NOMO-1 (cell line): ENCODE results near the gene ST6GALNAC2.
"Not testable (repeated sequence)": the region's sequence is repeated elsewhere in the genome, so short reads cannot be mapped to it uniquely, and the experiment has no call there.

Experiments used
- DNase-seq, 2 experiments: peaks; one replicate each; lab custom pipeline; 2025; ENCODE audit not compliant: unreplicated experiment in 2 of 2; lab: John Stamatoyannopoulos, UW

The ST6GALNAC2 gene

DNA sequence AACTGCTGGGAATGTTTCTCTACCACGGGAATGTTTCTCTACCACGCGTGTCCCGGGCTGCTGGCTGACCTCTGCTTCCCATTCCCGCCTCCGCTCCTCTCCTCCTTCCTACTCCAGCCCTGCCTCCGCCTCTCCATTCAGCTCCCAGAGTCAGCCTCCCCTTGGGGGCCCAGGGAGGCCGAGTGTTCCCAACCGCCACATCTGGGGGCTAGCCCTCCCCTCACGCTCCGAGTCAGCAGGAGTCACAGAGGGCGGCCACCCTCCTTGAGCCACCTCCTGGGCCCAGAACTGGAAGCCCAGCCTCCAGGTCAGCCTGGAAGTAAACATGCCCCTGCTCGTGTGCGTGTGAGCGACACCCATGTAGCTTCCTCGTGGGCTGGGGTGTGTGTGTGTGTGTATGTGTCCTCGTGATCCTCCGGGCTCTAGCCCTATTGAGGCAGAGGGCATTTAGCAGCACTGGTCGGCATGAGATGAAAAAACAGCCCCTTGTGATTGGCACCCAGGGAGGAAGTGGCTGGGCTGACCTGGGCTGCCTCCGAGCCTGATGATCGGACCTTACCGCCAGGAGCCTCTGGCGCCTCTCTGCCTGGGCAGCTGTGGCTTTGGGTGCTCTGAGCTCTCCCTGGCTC lies 55.5 kb downstream of the ST6GALNAC2 start:
- no peak for DNase-seq

GRCh38 chr17:76529224-76530094 lies 56.2 kb downstream of the ST6GALNAC2 start:
- no peak for DNase-seq

GRCh38 chr17:76528528-76529223 lies 57.0 kb downstream of the ST6GALNAC2 start:
- no peak for DNase-seq

- DNase-seq, result no peak
Measured at GRCh38 chr17:76528156-76528527, 57.5 kb downstream of the ST6GALNAC2 start.

DNA sequence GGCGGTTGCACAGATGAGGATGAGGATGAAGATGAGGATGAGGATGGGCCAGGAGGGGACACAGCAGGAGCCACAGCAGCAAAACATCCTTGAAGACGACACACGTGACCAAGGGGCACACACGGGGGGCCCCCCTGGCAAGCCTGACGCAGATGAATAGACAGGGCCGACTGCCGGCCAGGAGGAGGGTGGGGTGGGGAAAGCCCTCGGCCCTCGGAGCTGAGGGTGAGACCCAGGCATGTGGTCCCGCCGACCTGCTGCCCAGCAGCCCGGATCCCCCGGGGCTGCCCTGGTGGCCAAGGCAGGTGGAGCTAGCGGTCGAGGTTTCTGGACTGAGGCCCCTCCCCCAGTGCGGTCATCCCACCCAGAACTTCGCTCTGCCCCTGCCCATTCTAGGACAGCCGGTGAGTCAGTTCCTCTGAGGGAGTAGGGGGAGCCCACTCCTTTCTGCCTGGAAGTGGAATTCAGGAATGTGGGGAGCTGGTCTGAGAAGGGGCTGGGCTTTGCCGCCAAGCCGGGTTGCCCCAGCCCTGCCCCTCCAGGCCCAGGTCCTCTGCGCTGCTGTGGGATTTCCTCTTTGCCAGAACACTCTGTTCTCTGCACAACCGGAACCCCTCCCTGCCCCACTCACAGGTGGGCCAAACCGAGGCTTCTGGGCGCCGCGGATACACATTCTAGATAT lies 58.1 kb downstream of the ST6GALNAC2 start:
- no peak for DNase-seq

- not testable (repeated sequence) for DNase-seq
Measured at GRCh38 chr17:76527016-76527415, 58.6 kb downstream of the ST6GALNAC2 start.

DNA sequence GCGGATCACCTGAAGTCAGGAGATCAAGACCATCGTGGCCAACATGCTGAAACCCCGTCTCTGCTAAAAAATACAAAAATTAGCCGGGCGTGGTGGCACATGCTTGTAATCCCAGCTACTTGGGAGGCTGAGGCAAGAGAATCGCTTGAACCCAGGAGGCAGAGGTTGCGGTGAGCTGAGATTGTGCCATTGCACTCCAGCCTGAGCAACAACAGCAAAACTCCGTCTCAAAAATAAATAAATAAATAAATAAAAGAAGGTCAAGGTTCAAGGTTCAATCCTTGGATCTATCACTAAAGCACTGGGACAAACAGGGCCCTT lies 60.2 kb downstream of the ST6GALNAC2 start:
- not testable (repeated sequence) for DNase-seq

GRCh38 chr17:76524598-76525512 lies 60.8 kb downstream of the ST6GALNAC2 start:
- DNase-seq, result no peak

- DNase-seq, result peak; percentile 61 to 73
Measured at GRCh38 chr17:76523084-76524037, 62.3 kb downstream of the ST6GALNAC2 start.

DNA sequence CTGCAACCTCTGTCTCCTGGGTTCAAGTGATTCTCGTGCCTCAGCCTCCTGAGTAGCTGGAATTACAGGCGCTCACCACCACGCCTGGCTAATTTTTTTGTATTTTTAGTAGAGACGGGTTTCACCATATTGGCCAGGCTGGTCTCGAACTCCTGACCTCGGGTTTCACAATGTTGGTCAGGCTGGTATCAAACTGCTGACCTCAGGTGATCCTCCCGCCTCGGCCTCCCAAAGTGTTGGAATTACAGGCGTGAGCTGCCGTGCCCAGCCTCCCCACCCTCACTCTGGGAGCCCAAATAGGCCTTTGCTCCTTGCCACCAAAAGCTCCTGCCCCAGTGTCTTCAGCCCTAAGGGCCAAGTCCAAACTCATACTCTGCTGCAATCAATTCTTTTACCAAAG lies 64.0 kb downstream of the ST6GALNAC2 start:
- not testable (repeated sequence) for DNase-seq

DNA sequence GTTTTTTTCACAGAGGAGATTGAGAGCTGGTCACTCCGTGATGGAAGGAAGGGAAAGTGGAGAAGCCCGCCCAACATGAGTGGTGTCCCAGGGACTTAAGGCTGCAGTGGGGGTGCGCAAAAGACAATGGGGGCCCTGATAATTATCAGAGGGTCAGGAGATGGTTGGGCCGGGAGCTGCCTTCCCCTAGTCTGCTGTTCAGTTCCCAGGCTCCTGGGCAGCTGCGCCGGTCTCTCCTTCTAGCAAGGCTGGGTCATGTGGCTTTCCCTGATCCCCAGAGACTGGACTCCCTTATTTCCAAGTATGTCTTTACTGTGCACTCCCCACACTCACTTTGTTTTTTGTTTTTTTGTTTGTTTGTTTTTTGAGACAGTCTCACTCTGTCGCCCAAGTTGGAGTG lies 64.4 kb downstream of the ST6GALNAC2 start:
- DNase-seq, result no peak

DNA sequence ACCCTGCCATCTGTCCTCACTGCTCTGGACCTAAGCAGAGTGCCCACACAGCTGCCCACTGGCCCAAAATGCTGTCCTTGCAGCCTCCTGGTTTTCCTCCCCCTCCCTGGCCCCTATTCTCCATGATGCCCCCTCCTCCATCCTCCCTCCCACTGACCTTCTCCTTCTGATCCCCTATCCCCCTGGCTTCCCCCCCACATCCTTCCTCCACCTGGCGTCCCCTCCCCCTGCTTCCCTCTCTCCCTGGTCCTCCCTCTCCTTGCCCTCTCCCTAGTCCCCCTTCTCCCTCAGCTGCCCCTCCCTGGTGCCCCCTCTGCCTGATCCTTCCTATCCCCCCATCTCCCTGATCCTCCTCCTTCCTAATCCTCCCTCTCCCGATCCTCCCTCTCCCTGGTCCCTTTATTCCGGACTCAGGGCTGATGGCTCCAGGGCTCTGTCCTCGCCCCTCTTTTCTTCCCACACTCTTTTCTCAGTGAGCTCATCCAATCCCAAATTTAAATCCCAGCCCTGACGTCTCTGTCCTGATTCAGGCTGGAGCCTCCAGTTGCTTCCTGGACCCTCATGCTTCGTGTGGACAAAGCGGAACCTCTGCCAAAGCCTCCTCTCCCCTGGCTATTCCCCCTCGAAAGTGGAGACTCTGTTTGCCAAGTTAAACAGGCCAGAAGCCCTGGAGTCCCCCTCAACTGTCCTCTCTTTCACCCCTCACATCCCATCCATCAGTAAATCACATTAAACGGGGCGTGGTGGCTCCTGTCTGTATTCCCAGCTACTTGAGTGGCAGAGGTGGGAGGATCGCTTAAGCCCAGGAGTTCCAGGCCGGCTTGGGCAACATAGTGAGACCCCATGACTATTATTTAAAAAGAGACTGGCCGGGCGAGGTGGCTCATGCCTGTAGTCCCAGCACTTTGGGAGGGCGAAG lies 66.4 kb downstream of the ST6GALNAC2 start:
- no peak for DNase-seq

GRCh38 chr17:76517638-76518038 lies 68.0 kb downstream of the ST6GALNAC2 start:
- no peak for DNase-seq
